ENCODE data around the gene DCTPP1. TPM values are rescaled to one million over a fixed set of nuclear protein-coding genes. Genes with fewer than 3 reads are reported as not detected.

DCTPP1 gene
- total and polyA plus RNA-seq, 2 of the 13 experiments (the other 11 are each of a cell fraction or from before 2014, with no cell fraction given): 54.8 to 74.4 TPM

DNA sequence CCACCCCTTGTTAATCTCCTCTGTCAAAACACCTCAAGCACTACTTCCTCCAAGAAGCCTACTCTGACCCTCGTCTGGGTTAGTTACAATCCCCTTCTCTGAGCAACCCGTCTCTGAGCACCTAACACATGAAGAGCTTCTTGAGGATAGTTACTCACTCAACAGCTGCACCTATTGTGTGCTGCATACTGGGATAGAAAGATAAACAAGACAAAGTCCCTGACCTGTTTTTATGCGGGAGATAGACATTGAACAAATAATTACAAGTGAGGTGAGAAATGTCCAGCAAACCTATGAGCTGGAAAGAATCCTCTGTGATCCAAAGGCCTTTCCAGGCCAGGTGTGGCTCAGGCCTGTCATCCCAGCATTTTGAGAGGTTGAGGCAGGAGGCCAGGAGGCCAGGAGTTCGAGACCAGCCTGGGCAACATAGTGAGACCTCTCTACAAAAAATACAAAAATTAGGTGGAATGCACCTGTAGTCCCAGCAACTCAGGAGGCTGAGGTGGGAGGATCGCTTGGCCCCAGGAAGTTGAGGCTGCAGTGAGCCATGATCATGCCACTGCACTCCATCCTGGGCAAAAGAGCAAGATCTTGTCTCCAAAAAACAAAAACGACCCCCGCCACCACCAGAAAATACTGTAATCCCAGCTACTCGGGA is 27.9 kb downstream of the DCTPP1 start (continued):
- 0 out of 2 replicates have a peak, but pooled peaks have one; percentile 23 for TF ChIP-seq MTA1 (CRISPR knock-in tag; IDR thresholded peaks at IDR 0.05; ENCODE audit: borderline replicate concordance)
- TF ChIP-seq, protein P1, sequence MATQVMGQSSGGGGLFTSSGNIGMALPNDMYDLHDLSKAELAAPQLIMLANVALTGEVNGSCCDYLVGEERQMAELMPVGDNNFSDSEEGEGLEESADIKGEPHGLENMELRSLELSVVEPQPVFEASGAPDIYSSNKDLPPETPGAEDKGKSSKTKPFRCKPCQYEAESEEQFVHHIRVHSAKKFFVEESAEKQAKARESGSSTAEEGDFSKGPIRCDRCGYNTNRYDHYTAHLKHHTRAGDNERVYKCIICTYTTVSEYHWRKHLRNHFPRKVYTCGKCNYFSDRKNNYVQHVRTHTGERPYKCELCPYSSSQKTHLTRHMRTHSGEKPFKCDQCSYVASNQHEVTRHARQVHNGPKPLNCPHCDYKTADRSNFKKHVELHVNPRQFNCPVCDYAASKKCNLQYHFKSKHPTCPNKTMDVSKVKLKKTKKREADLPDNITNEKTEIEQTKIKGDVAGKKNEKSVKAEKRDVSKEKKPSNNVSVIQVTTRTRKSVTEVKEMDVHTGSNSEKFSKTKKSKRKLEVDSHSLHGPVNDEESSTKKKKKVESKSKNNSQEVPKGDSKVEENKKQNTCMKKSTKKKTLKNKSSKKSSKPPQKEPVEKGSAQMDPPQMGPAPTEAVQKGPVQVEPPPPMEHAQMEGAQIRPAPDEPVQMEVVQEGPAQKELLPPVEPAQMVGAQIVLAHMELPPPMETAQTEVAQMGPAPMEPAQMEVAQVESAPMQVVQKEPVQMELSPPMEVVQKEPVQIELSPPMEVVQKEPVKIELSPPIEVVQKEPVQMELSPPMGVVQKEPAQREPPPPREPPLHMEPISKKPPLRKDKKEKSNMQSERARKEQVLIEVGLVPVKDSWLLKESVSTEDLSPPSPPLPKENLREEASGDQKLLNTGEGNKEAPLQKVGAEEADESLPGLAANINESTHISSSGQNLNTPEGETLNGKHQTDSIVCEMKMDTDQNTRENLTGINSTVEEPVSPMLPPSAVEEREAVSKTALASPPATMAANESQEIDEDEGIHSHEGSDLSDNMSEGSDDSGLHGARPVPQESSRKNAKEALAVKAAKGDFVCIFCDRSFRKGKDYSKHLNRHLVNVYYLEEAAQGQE (IDR thresholded peaks at IDR 0.05; ENCODE audit: borderline replicate concordance in 1 of 2, low read depth in 1 of 2, low read length in 2 of 2): peak in 1 of 2 experiments; percentile 14; a peak in 1 of 4 replicates
- peak; percentile 83 for TF ChIP-seq SKI (IDR thresholded peaks at IDR 0.05; ENCODE audit: partially characterized antibody)
- peak; percentile 66; the same call in 1 of the 2 replicates for TF ChIP-seq ZSCAN29 (CRISPR knock-in tag; conservative IDR thresholded peaks at IDR 0.05)
- 0 out of 2 replicates have a peak, but pooled peaks have one; percentile 31 for TF ChIP-seq TSC22D2 (CRISPR knock-in tag; IDR thresholded peaks at IDR 0.05; ENCODE audit: borderline replicate concordance)
- TF ChIP-seq, protein P2, sequence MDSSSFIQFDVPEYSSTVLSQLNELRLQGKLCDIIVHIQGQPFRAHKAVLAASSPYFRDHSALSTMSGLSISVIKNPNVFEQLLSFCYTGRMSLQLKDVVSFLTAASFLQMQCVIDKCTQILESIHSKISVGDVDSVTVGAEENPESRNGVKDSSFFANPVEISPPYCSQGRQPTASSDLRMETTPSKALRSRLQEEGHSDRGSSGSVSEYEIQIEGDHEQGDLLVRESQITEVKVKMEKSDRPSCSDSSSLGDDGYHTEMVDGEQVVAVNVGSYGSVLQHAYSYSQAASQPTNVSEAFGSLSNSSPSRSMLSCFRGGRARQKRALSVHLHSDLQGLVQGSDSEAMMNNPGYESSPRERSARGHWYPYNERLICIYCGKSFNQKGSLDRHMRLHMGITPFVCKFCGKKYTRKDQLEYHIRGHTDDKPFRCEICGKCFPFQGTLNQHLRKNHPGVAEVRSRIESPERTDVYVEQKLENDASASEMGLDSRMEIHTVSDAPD (CRISPR knock-in tag; IDR thresholded peaks at IDR 0.05): no peak
- no peak for TF ChIP-seq HIVEP1 (CRISPR knock-in tag; IDR thresholded peaks at IDR 0.05)
- TF ChIP-seq CREB1 (IDR thresholded peaks at IDR 0.05): no peak
- peak; percentile 67 for TF ChIP-seq CREB1 (CRISPR knock-in tag; IDR thresholded peaks at IDR 0.05)
- peak; percentile 83; the same call in 1 of the 2 replicates for TF ChIP-seq KDM6A (CRISPR knock-in tag; IDR thresholded peaks at IDR 0.05; ENCODE audit: low read depth)
- TF ChIP-seq FOXA3 (CRISPR knock-in tag; IDR thresholded peaks at IDR 0.05): peak; percentile 96
- peak; percentile 78; the same call in 1 of the 2 replicates for TF ChIP-seq DPF2 (CRISPR knock-in tag; IDR thresholded peaks at IDR 0.05; ENCODE audit: borderline replicate concordance, low read depth)
- peak; percentile 63; the same call in 1 of the 2 replicates for TF ChIP-seq SIX1 (CRISPR knock-in tag; IDR thresholded peaks at IDR 0.05; ENCODE audit: borderline replicate concordance)
- no peak for TF ChIP-seq SMC3 (IDR thresholded peaks at IDR 0.05; ENCODE audit: low read length)
- TF ChIP-seq, protein P3, sequence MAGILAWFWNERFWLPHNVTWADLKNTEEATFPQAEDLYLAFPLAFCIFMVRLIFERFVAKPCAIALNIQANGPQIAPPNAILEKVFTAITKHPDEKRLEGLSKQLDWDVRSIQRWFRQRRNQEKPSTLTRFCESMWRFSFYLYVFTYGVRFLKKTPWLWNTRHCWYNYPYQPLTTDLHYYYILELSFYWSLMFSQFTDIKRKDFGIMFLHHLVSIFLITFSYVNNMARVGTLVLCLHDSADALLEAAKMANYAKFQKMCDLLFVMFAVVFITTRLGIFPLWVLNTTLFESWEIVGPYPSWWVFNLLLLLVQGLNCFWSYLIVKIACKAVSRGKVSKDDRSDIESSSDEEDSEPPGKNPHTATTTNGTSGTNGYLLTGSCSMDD (CRISPR knock-in tag; IDR thresholded peaks at IDR 0.05): no peak
- 0 out of 2 replicates have a peak, but pooled peaks have one; percentile 19 for TF ChIP-seq SIX4 (CRISPR knock-in tag; IDR thresholded peaks at IDR 0.05)
- peak; percentile 90 for TF ChIP-seq MIXL1 (CRISPR knock-in tag; IDR thresholded peaks at IDR 0.05)
- 0 out of 2 replicates have a peak, but pooled peaks have one; percentile 41 for TF ChIP-seq ZNF552 (CRISPR knock-in tag; IDR thresholded peaks at IDR 0.05; ENCODE audit: borderline replicate concordance)
- TF ChIP-seq, protein P4, sequence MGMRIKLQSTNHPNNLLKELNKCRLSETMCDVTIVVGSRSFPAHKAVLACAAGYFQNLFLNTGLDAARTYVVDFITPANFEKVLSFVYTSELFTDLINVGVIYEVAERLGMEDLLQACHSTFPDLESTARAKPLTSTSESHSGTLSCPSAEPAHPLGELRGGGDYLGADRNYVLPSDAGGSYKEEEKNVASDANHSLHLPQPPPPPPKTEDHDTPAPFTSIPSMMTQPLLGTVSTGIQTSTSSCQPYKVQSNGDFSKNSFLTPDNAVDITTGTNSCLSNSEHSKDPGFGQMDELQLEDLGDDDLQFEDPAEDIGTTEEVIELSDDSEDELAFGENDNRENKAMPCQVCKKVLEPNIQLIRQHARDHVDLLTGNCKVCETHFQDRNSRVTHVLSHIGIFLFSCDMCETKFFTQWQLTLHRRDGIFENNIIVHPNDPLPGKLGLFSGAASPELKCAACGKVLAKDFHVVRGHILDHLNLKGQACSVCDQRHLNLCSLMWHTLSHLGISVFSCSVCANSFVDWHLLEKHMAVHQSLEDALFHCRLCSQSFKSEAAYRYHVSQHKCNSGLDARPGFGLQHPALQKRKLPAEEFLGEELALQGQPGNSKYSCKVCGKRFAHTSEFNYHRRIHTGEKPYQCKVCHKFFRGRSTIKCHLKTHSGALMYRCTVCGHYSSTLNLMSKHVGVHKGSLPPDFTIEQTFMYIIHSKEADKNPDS (CRISPR knock-in tag; IDR thresholded peaks at IDR 0.05): peak; percentile 69; the same call in 1 of the 2 replicates
- no peak for TF ChIP-seq ZFP62 (CRISPR knock-in tag; IDR thresholded peaks at IDR 0.05)

Measured in HepG2 (cell line).